GM21723 (cell line): ENCODE measurements around the gene ANXA6.

Experiments
- ATAC-seq: cut with Tn5 transposase; IDR thresholded peaks from one replicate; pipeline ENCODE4 v1.9.1; 2021; ENCODE audit warnings: mild to moderate bottlenecking, moderate library complexity; ENCODE audit not compliant: unreplicated experiment

The ANXA6 gene

DNA sequence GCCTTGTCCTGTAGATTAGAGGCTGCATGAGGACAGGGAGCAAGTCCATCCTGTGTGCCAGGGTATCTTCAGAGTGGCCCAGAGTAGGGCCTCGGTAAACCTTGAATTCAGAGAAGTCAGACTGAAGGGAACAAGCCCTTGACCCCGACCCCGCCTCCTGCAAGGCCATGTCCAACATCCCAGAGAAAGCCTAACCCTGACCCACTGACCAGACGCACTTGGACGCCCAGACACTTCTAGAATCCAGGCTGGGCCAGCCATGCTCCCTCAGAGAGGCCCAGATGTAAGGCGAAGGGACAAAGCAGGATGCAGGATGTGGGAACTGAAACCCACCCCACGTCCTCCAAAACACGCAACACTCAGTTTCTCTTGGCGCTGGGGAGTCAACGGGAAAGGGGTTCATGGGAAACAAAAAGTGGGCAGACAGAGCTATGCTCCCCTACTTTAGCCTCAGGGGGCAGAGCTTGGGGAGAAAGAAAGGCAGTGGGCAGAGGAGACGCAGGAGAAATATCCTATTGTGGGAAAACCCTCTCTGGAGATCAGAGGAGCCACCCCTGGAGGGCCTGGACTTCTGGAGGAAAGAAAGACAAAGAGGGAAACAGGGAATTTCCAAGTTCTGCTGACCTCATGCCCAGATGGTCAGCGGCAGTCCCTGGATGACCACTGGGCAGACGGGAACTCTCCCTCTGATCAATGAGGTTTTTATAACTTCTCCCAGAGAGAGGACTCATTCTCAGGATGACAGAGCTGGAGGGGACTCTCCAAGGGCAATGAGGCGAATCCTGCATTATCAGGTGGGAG, 89.7 kb downstream of the ANXA6 start:
- ATAC-seq = peak; percentile 13

- no peak for ATAC-seq
Measured at GRCh38 chr5:151066920-151067319, 90.7 kb downstream of the ANXA6 start.

GRCh38 chr5:151065609-151066008, 92.0 kb downstream of the ANXA6 start:
- ATAC-seq = no peak

DNA sequence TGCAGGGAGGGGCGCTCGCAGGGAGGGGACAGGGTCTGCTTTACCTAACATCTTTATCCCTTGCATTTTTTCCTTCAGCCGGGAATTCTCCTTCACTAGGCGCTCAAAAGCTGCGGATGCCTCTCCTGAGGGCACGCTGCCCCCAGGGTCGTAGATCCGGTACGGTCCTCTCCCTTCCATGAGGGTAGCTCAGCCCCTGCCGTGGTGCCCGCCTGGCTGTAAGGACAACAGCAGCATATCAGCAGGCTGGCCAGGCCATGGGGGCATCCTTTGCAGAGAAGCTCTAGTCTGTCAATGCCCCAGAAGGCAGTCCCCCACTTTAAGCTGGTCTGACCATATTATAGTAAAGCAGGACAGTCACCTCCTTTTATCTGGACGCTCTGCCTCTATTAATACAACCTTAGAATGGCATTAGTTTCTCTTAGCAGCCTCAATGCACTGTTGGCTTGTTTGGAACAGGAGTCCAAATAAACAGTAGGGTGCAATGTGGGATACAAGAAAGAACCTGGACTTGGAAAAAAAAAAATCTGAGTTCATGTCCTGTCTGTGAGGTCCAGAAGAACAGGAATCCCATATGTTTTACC, 92.6 kb downstream of the ANXA6 start:
- no peak for ATAC-seq

DNA sequence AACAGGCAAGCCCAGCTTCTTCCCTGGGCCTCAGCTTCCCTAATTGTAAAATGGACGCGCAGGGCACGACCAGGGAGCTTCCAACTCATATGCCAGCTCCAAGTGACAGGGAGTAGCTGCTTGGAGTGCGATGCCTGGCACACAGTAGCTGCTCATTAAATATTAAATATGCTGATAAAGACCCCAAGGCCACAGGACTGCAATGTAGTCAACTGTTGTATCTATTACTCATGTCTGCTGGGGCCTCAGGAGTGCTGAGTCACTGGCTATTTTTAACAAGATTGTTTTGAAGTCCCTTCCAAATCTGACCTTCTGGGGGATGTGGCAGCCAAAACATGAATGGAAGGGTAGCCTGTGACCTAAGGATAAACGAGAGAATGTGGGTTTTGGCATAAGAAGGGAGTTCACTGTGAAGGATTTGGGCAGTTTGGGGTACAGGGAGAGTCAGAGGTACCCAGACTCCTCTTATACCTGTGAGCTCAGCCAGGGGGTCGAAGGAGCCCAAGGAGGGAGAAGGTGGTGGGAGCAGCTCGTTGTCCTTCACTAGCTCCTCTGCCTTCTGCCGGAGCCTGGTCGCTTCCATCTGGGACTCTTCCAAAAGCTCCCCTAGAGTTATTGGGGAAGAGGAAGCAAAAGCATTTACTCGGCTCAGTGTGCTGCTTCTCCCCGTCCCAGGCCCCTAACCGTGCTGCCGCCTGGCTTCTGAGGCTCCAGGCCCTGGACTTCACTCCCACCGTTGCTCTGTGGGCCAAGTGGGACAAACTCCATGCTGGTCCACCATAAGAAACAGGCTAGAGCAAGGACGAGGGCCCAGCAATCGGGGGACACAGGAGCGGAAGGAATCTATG, 94.2 kb downstream of the ANXA6 start:
- no peak for ATAC-seq

- ATAC-seq = no peak
Measured at GRCh38 chr5:151062405-151063141, 95.0 kb downstream of the ANXA6 start.

DNA sequence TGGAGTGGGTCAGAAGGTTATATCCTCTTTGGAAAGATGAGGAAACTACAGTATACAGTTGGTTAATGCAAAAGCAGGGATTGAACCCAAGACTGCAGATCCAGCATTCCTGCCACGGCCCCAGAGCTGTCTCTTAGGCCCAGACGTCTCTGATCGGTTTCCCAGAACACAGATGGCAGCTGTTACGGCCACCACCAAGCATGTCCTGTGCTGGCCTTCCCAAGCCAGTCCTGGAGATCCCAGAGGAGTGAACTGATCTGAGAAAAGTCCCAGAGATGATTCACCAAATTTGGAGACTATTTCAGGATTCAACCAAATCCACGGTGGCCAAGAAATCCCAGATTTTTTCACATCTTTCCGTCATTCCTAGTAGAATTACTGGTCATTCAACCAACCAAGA, 96.8 kb downstream of the ANXA6 start:
- ATAC-seq = no peak

GRCh38 chr5:151058891-151059489, 98.6 kb downstream of the ANXA6 start:
- ATAC-seq = no peak

DNA sequence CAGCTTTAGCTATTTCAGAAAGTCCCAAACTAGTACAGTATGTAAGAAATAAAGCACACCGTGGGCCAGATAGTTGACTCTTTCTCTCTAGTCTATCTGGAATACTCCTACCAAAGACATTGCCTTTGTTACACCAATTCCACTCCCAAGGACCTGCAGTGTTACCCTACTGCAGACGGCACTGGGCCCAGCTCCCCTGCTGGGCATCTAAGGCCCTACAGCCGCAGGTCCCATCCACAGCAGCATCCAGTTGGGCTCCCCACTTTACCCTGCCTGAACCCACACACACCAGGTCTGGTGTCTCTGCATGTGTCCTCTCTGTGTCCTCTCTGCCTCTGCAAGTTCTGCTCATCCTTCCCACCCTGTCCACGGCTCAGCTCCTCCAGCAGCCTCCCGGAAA, 99.3 kb downstream of the ANXA6 start:
- ATAC-seq = no peak

GRCh38 chr5:151056379-151057325, 100.9 kb downstream of the ANXA6 start:
- no peak for ATAC-seq

- no peak for ATAC-seq
Measured at GRCh38 chr5:151055336-151055735, 102.2 kb downstream of the ANXA6 start.

GRCh38 chr5:151054709-151055108, 102.9 kb downstream of the ANXA6 start:
- ATAC-seq = no peak

DNA sequence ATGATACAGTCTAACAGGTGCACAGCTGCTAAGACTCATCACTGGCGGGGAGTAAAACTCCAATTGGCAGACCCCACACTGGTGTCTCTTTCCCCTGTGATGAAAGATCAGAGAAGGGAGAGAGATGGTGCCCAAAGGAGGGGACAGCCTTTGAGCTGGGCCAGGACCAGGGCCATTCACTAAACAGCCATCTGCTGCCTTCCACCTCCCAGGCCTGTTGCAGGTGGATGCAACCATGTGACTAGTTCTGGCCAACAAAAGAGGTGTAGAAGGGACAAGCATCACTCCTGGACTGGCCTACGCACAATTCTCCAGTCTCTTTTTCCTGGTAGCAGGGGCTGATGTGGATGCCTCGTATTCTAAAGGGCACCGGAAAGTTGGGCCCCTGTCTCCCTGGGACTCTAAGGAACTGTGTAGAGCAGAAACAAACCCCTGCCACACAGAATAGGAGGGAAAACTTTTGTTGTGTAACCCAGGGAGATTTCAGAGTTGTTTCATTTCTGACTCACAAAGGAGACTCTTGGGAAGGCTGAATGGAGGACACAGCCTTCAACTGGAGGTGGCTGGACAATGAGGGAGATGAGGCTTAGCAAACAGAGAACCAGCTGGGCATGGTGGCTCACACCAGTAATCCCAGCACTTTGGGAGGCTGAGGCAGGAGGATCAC, 103.7 kb downstream of the ANXA6 start:
- ATAC-seq = no peak

- ATAC-seq = no peak
Measured at GRCh38 chr5:151052836-151053235, 104.7 kb downstream of the ANXA6 start.

DNA sequence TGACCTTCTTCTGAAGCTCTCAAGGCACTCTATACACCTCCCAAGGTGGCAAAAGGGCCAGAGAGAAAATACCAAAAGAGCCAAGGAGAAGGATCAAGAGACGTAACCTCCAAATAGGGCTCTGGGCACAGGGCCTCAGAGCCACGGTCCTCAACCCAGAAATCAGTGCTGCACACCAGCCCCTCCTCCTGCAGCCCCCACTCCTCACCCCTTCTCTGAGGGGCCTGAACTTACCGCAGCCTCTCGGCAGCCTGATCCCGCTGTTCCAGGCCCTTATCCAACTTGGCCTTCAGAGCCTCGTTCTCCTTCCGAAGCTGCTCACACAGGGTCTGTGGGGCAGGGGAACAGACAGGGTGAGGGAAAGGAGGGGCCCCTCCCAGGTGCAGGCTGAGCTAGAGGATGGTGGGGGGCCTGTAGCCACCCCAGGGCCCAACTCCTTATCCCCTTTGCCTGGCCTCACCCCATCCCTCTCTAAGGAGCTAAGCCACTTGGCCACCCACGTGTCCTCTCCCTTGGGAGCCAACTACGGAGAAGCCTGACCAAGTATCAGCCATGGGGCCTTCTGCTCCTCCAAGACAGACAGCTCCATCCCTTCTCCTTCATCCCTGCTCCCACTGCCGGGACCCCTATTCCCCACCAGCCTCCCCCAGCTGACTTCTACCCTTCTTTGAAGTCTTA, 105.5 kb downstream of the ANXA6 start:
- peak; percentile 20 for ATAC-seq

DNA sequence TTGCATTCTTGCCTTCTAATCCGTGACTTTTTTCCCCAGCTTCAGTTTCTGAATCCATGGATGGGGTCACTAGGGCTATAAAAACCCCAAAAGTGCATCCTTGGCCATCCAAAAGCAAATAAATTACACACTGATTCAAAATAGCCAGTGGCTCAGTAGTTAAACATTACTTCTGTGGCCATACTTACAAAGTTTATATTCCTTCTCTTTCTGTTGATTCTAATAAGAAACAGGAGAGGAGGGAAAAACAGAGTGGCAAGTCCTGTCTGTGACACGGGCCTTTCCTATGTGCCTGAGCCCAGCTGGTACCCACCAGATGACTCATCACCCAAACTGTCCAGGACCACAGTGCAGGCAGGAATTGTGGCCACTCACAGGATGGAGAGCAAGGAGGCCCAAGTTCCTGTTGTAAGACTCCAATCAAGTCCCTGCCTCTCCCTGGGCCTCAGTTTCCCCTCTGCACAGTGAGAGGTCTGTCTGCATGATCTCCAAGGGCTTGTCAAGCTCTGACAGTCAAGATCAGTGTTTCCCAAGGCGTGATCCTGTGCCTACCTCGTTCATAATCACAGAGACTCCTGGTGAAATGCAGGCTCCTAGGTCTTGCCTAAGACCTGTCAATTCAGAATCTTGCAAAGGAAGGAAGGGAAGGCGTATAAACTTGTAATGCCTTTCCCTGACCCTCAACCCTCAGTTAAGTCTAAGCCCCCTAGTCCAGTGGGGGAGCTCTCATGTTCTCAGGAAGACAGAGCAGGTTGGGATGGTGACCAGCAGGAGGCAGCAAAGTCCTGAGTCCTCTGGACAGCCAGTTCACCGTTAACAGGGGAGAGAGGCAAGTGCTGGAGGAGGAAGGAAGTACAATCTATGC, 106.3 kb downstream of the ANXA6 start:
- peak; percentile 71 for ATAC-seq
